Measurements from ENCODE around the gene TRIM72. TPM values are rescaled to one million over a fixed set of nuclear protein-coding genes. Genes with fewer than 3 reads are reported as not detected.

The TRIM72 gene
- total and polyA plus RNA-seq, 9 of the 15 experiments (the other 6 are each of a cell fraction or from before 2014, with no cell fraction given) = under 0.01 TPM; not detected in 8

DNA sequence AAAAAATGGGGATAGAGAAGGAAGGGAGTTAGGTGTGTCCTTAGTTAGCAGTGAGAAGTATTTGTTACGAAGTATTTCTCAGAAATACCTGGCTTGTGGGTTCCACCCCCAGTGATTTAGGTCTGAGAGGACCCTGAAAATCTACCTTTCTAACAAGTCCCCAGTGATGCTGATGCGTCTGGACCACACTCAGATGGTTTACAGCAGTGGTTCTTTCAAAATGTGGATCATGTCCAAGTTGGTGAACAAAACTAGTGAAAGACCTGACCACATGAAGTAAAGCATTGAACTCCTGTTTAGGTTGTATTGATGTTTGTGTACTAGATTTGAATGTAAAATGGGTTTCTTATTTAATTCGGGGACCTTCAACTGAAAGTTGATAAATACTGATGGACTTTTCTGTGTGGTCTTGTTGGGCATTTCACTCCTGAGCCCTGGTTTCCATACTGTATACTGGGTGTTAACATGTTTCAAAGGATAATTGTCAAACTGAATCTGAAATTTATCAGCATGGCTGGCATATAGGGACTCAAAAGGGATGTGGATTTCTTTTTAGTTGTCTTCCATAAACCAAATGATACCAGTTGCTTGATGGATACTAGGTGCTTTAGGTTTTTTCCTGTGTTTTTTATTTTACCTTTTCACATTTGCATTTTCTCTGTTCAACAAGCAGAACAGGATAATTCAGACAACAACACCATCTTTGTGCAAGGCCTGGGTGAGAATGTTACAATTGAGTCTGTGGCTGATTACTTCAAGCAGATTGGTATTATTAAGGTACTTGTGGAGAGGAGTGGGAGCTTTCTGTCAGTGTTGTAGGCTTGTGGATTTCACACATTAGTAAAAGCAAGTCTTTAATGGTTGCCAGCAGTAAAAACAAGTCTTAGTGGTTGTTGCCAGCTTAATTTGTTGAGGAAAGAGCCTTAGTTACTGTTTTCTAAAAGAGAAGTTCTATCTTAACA is 25.2 kb upstream of the TRIM72 start:
- in situ Hi-C loops (cut with MboI) = no loop called here
- no peak for TF ChIP-seq ESRRB (CRISPR knock-in tag; IDR thresholded peaks at IDR 0.05; ENCODE audit: borderline replicate concordance)
- no peak for TF ChIP-seq KLF13 (tag; IDR thresholded peaks at IDR 0.05; ENCODE audit: borderline replicate concordance, low read depth)
- no peak for TF ChIP-seq ZNF445 (CRISPR knock-in tag; IDR thresholded peaks at IDR 0.05; ENCODE audit: low read depth)
- peak; percentile 35; the same call in 1 of the 2 replicates for TF ChIP-seq POLR2AphosphoS5 (IDR thresholded peaks at IDR 0.05; ENCODE audit: control insufficient read depth, insufficient read depth, low read depth, low read length)
- TF ChIP-seq, protein P1, sequence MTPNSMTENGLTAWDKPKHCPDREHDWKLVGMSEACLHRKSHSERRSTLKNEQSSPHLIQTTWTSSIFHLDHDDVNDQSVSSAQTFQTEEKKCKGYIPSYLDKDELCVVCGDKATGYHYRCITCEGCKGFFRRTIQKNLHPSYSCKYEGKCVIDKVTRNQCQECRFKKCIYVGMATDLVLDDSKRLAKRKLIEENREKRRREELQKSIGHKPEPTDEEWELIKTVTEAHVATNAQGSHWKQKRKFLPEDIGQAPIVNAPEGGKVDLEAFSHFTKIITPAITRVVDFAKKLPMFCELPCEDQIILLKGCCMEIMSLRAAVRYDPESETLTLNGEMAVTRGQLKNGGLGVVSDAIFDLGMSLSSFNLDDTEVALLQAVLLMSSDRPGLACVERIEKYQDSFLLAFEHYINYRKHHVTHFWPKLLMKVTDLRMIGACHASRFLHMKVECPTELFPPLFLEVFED (CRISPR knock-in tag; conservative IDR thresholded peaks at IDR 0.05) = peak; percentile 73
- TF ChIP-seq, protein P2, sequence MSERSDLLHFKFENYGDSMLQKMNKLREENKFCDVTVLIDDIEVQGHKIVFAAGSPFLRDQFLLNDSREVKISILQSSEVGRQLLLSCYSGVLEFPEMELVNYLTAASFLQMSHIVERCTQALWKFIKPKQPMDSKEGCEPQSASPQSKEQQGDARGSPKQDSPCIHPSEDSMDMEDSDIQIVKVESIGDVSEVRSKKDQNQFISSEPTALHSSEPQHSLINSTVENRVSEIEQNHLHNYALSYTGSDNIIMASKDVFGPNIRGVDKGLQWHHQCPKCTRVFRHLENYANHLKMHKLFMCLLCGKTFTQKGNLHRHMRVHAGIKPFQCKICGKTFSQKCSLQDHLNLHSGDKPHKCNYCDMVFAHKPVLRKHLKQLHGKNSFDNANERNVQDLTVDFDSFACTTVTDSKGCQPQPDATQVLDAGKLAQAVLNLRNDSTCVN (CRISPR knock-in tag; IDR thresholded peaks at IDR 0.05) = peak; percentile 35; the same call in 1 of the 2 replicates
- no peak for TF ChIP-seq ATF1 (CRISPR knock-in tag; IDR thresholded peaks at IDR 0.05)
- TF ChIP-seq ATF1 (tag; IDR thresholded peaks at IDR 0.05) = no peak
- no peak for TF ChIP-seq RBM39 (optimal IDR thresholded peaks at IDR 0.05; ENCODE audit: low read depth, low read length)
- no peak for TF ChIP-seq RBM17 (IDR thresholded peaks at IDR 0.05; ENCODE audit: borderline replicate concordance, low read depth, low read length)
- TF ChIP-seq, protein P3, sequence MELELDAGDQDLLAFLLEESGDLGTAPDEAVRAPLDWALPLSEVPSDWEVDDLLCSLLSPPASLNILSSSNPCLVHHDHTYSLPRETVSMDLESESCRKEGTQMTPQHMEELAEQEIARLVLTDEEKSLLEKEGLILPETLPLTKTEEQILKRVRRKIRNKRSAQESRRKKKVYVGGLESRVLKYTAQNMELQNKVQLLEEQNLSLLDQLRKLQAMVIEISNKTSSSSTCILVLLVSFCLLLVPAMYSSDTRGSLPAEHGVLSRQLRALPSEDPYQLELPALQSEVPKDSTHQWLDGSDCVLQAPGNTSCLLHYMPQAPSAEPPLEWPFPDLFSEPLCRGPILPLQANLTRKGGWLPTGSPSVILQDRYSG (tag; conservative IDR thresholded peaks at IDR 0.05; ENCODE audit: low read depth) = no peak
- TF ChIP-seq STAT5A (IDR thresholded peaks at IDR 0.05; ENCODE audit: borderline replicate concordance, low read length) = no peak
- TF ChIP-seq SUPT5H (IDR thresholded peaks at IDR 0.05) = peak; percentile 30; the same call in 1 of the 2 replicates
- TF ChIP-seq, protein P4, sequence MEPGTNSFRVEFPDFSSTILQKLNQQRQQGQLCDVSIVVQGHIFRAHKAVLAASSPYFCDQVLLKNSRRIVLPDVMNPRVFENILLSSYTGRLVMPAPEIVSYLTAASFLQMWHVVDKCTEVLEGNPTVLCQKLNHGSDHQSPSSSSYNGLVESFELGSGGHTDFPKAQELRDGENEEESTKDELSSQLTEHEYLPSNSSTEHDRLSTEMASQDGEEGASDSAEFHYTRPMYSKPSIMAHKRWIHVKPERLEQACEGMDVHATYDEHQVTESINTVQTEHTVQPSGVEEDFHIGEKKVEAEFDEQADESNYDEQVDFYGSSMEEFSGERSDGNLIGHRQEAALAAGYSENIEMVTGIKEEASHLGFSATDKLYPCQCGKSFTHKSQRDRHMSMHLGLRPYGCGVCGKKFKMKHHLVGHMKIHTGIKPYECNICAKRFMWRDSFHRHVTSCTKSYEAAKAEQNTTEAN (CRISPR knock-in tag; IDR thresholded peaks at IDR 0.05) = no peak
- 0 out of 2 replicates have a peak, but pooled peaks have one; percentile 6 for TF ChIP-seq ILF3 (IDR thresholded peaks at IDR 0.05; ENCODE audit: borderline replicate concordance)
- TF ChIP-seq KHSRP (IDR thresholded peaks at IDR 0.05) = peak; percentile 23; the same call in 1 of the 2 replicates
- TF ChIP-seq POLR2A (conservative IDR thresholded peaks at IDR 0.05) = peak; percentile 49

More for the DNA sequence above, 25.2 kb upstream of the TRIM72 start:
- H3K4me1 ChIP-seq (replicated peaks in 1 of 2; ENCODE audit: control insufficient read depth in 2 of 2, insufficient read depth in 2 of 2, low read length in 2 of 2) = peaks cover 0 to 3% of the 10 kb centered on the region in 2 experiments; a peak in 3 of 5 replicates
- H3K79me2 ChIP-seq (ENCODE audit: control insufficient read depth, insufficient read depth, low read length) = peaks cover 66% of the 10 kb centered on the region
- intact Hi-C loops (cut with micrococcal nuclease) = loop anchor here (10.0 kb wide), 1 partner anchor 256 kb away; the partner anchor contains the start of gene ZNF843
- H3K9ac ChIP-seq (ENCODE audit: insufficient read depth in 1 of 2, low read depth in 2 of 2, low read length in 2 of 2) = no peak overlapping the region
- CTCF ChIA-PET (ENCODE audit: low intra/inter-chr PET ratio) = no interaction called here
- ATAC-seq (no peak), DNase-seq (ENCODE audit: extremely low read depth in 1 of 4, low spot score in 3 of 4) (no peak), FAIRE-seq (no peak)
- H3K4me3 ChIP-seq = no peak overlapping the region
- BruUV-seq (replicated peaks) = no TSS peak
- no peak overlapping the region for H3K4me2 ChIP-seq (ENCODE audit: insufficient read depth, low read length)
- H3K27ac ChIP-seq (ENCODE audit: extremely low read depth, low read depth, low read length) = no peak overlapping the region
- POLR2A ChIA-PET = interaction anchor here (0.7 to 8.2 kb wide), 10 partner anchors 9 to 685 kb away, joined by 3 to 63 read pairs (median 4); partner anchors contain the start of genes FUS, KAT8, PYCARD and TRIM72
- H3K27me3 ChIP-seq (ENCODE audit: control insufficient read depth in 2 of 2, insufficient read depth in 2 of 2, low read length in 2 of 2) = no peaks in the 10 kb centered on the region
- H3K36me3 ChIP-seq (ENCODE audit: control insufficient read depth, insufficient read depth, low read length) = peaks cover 99% of the 10 kb centered on the region
- peaks cover 4% of the 10 kb centered on the region for H3K9me1 ChIP-seq (ENCODE audit: control insufficient read depth, insufficient read depth, low read length)
- no peaks in the 10 kb centered on the region for H3K9me3 ChIP-seq (replicated peaks; ENCODE audit: control insufficient read depth, insufficient read depth, low read depth, low read length)
- WGBS (ENCODE audit: insufficient coverage, low coverage, missing lambda C conversion rate) = 88% methylated on average over 3 of the region's 3 CpGs
- peaks cover 22% of the 10 kb centered on the region for H4K20me1 ChIP-seq (replicated peaks; ENCODE audit: control insufficient read depth, insufficient read depth, low read length)
- H2AFZ ChIP-seq (ENCODE audit: low read depth, low read length) = no peak overlapping the region

All from K562 (cell line).